Neural crest cell (in vitro differentiated cells): ENCODE measurements around the gene GINS2. TPM values are rescaled to one million over a fixed set of nuclear protein-coding genes. Genes with fewer than 3 reads are reported as not detected.

Experiments used
- DNase-seq: peaks from one replicate; pipeline ENCODE4 v3.0.0; 2021; ENCODE audit warnings: low read depth, mixed read lengths, low spot score
- H3K27ac Mint-ChIP-seq: one replicate; pipeline ENCODE4 v1.8.0; 2021; ENCODE audit warnings: mild to moderate bottlenecking, mixed read lengths; ENCODE audit not compliant: unreplicated experiment
- H3K27me3 Mint-ChIP-seq: 2 replicates; pipeline ENCODE4 v1.8.0; 2021; ENCODE audit warnings: low read depth, mild to moderate bottlenecking, mixed read lengths
- H3K36me3 Mint-ChIP-seq: 2 replicates; pipeline ENCODE4 v1.8.0; 2021; ENCODE audit warnings: low read depth, mild to moderate bottlenecking, mixed read lengths
- H3K4me1 Mint-ChIP-seq: 2 replicates; pipeline ENCODE4 v1.8.0; 2021; ENCODE audit warnings: mixed read lengths
- H3K4me3 Mint-ChIP-seq: one replicate; pipeline ENCODE4 v1.8.0; 2021; ENCODE audit warnings: mild to moderate bottlenecking, mixed read lengths
- H3K9me3 Mint-ChIP-seq: 2 replicates; pipeline ENCODE4 v1.8.0; 2021; ENCODE audit warnings: mixed read lengths
- total RNA-seq: library from RNA; stranded (reverse); gene quantifications from 2 replicates; pipeline ENCODE4 v1.2.1, GENCODE V29; 2021
- TF ChIP-seq, protein P1 (sequence below): fragments of 200-600 bp; sonication (generic); conservative IDR thresholded peaks from 2 replicates; pipeline ENCODE4 v1.5.0; 2021; ENCODE audit warnings: antibody characterized with exemption, mild to moderate bottlenecking

The GINS2 gene
- total RNA-seq, 1 donor from 2014 or later: 82.2 TPM

DNA sequence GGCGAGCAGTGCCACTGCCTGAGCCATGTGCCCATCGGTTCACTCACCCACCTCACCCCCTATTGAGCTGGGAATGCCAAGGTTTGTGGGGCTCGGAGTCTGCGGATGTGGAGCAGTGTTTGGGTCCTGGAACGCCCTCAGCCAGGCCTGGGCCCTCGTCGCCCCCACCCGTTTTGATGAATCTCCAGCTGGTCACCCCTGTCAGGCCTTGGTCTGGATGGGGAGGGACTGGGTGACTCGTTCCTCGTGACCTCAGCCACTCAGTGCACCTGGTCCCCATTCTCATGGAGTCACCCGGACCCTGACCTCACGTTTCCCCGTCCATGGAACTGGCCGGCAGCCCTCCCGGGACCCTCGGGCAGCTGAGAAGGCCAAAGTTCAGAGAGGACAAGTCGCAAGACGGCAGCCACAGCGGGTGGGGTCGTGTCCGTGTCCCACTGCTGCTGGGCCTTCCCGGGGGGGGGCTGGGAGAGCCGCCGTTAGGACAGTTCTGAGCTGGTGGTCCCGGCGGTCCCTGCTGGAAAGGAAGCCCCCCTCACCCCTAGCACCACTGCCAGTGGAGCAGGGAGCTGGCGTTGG lies 52.4 kb downstream of the GINS2 start:
- H3K27me3 Mint-ChIP-seq: peaks cover 3% of the 10 kb centered on the region
- H3K9me3 Mint-ChIP-seq: no peaks in the 10 kb centered on the region
- peaks cover 5% of the 10 kb centered on the region for H3K4me1 Mint-ChIP-seq
- H3K36me3 Mint-ChIP-seq: no peaks in the 10 kb centered on the region
- no peak for DNase-seq
- TF ChIP-seq, protein P1, sequence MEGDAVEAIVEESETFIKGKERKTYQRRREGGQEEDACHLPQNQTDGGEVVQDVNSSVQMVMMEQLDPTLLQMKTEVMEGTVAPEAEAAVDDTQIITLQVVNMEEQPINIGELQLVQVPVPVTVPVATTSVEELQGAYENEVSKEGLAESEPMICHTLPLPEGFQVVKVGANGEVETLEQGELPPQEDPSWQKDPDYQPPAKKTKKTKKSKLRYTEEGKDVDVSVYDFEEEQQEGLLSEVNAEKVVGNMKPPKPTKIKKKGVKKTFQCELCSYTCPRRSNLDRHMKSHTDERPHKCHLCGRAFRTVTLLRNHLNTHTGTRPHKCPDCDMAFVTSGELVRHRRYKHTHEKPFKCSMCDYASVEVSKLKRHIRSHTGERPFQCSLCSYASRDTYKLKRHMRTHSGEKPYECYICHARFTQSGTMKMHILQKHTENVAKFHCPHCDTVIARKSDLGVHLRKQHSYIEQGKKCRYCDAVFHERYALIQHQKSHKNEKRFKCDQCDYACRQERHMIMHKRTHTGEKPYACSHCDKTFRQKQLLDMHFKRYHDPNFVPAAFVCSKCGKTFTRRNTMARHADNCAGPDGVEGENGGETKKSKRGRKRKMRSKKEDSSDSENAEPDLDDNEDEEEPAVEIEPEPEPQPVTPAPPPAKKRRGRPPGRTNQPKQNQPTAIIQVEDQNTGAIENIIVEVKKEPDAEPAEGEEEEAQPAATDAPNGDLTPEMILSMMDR: no peak
- no peak overlapping the region for H3K27ac Mint-ChIP-seq
- H3K4me3 Mint-ChIP-seq: no peak overlapping the region

- H3K27me3 Mint-ChIP-seq: no peaks in the 10 kb centered on the region
- TF ChIP-seq, protein P1: no peak
- H3K27ac Mint-ChIP-seq: no peak overlapping the region
Observed at GRCh38 chr16:85635545-85636140, 53.1 kb downstream of the GINS2 start.

DNA sequence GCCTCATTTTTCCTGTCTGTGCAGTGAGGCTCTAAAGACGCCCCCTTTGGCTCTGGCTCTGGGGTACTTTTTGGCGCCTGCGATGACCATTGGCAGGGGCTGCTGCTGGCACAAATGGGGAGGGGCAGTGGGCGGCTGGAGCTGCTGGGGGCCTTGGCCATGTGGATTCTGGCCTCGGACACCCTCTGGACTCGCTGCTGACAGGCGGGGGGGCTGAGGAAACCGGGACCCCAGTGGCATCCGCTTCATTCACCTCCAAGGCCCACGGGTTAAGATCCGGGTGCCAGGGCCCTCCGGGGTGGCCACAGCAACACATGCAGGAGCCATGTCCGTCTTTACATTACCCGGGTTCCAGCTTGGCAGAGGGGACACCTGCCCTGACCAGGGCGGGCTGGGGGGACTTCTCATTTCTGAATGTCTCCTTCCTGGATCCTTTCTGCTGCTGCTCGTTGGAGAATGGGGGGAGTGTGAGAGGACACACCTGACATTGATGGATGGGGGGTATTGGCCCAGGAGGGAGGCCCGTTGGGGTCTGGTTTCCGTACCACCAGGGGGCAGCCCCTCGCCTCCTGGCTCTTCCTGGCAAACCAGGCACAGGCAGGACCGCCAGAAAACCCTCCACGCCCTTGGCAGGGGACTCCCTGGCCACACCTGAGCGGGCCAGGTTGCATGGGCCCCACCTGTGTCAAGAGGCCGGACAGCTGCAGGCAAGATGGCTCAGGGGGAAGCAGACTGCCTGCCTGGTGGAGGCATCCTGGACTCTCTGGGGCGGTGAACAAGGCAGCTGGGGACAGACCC lies 53.8 kb downstream of the GINS2 start:
- DNase-seq: no peak
- Mint-ChIP-seq H3K36me3 (peaks cover under 1% of the 10 kb centered on the region), H3K27me3 (no peaks in the 10 kb centered on the region), H3K27ac (no peak overlapping the region), H3K4me3 (no peak overlapping the region), H3K4me1 (peaks cover 5% of the 10 kb centered on the region), H3K9me3 (no peaks in the 10 kb centered on the region)
- TF ChIP-seq, protein P1: peak; percentile 44

More at GRCh38 chr16:85635545-85636140, 53.1 kb downstream of the GINS2 start:
- Mint-ChIP-seq H3K9me3 (no peaks in the 10 kb centered on the region), H3K36me3 (no peaks in the 10 kb centered on the region), H3K4me3 (no peak overlapping the region), H3K4me1 (peaks cover 5% of the 10 kb centered on the region)
- DNase-seq: no peak

DNA sequence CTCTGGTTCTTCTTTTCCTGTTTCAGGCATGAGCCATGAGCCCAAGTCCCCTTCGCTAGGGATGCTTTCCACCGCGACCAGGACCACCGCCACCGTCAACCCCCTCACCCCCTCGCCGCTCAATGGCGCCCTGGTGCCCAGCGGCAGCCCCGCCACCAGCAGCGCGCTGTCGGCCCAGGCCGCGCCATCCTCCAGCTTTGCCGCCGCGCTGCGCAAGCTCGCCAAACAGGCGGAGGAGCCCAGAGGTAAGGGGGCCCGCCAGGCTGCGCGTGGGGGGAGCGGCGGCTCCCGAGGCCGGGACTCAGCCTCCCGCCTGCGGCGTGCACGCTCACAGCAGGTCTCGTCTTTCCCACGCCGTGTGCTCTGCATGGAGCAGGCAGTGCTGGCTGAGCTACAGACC lies 54.9 kb downstream of the GINS2 start:
- Mint-ChIP-seq H3K27ac (no peak overlapping the region), H3K27me3 (peaks cover 2% of the 10 kb centered on the region), H3K36me3 (peaks cover 5% of the 10 kb centered on the region), H3K4me1 (peaks cover 8% of the 10 kb centered on the region), H3K4me3 (no peak overlapping the region), H3K9me3 (peaks cover 3% of the 10 kb centered on the region)
- no peak for DNase-seq
- TF ChIP-seq, protein P1: no peak

DNA sequence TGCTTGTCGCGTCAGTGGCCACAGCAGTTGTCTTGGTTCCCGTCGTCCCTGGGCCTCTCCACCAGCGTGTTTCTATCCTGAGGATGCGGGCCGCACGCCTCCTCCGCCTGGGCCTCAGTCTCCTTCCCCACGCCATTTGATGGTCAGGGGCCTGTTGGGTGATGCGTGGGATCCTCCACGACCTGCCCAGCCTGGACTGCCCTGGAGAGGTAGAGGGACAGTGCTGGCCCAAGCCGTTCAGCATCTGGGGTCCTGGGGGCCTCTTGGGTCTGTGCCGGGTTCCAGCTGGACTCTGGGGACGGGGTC lies 55.4 kb downstream of the GINS2 start:
- Mint-ChIP-seq H3K9me3 (peaks cover 3% of the 10 kb centered on the region), H3K4me1 (peaks cover 13% of the 10 kb centered on the region), H3K27ac (no peak overlapping the region), H3K36me3 (peaks cover 5% of the 10 kb centered on the region), H3K4me3 (no peak overlapping the region), H3K27me3 (peaks cover 5% of the 10 kb centered on the region)
- TF ChIP-seq, protein P1: no peak
- no peak for DNase-seq
